GM12864 (cell line): ENCODE measurements around the gene OPA1.
A peak's percentile ranks its signal among the peaks of the same experiment; 100 is the strongest.

Experiments
- DNase-seq: peaks from one replicate; pipeline ENCODE4 v3.0.0-alpha.2; 2011; ENCODE audit warnings: low read depth
- H3K4me3 ChIP-seq: 2 replicates; pipeline ENCODE4 v1.5.1; 2011; ENCODE audit warnings: mild to moderate bottlenecking, low read depth, low read length, control low read depth
- CTCF ChIP-seq: IDR thresholded peaks from 2 replicates; pipeline ENCODE4 v1.5.1; 2011; ENCODE audit warnings: low read depth, mild to moderate bottlenecking, moderate library complexity, low read length, control low read depth, inconsistent platforms; ENCODE audit errors: missing control alignments

Gene OPA1

DNA sequence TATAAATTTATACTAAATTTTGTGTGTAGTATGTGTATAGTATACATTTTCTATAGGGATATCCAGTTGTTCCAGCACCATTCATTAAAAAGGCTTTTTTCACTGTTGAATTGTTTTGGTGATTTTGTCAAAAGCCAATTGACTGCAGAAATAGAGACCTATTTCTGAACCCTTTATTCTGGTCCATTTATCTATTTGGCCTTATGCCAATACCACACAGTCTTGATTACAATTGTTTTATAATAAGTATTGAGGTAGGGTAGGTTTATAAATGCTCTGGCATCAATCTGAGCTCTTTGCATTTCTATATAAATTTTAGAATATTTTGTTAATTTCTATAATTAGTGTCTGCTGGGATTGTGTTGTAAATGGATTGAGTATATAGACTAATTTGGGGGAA is 6.5 kb upstream of the OPA1 start:
- H3K4me3 ChIP-seq, result no peak overlapping the region
- TF ChIP-seq CTCF, result no peak
- no peak for DNase-seq

GRCh38 chr3:193589129-193589528 is 3.9 kb upstream of the OPA1 start:
- H3K4me3 ChIP-seq, result no peak overlapping the region
- DNase-seq, result no peak
- no peak for TF ChIP-seq CTCF

- no peak overlapping the region for H3K4me3 ChIP-seq
- DNase-seq, result no peak
- TF ChIP-seq CTCF, result no peak
These were observed 3.4 kb upstream of the OPA1 start for GRCh38 chr3:193589616-193590015.

- no peak for DNase-seq
- no peak for TF ChIP-seq CTCF
- H3K4me3 ChIP-seq, result no peak overlapping the region
These were observed 2.7 kb upstream of the OPA1 start for GRCh38 chr3:193590088-193590856.

DNA sequence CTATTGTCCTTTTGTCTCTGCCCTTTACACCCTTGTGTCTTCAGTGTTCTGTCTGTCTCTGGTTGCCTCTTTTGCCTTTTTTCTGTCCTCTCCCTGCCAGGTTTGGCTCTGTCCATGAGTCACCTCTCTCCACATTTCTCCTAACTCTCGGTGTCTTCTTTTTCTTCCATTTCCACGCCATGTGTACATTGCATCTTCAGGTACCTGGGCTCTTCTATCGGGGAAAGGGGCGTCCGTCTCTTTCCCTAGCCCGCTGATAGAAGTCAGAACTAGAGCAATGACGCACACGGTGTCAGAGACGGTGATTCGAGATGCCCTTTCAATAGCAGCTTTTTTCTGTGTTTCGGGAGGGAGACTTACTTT is 641 bp downstream of the OPA1 start:
- no peak for TF ChIP-seq CTCF
- H3K4me3 ChIP-seq, result peak overlapping the region; percentile 97
- no peak for DNase-seq

DNA sequence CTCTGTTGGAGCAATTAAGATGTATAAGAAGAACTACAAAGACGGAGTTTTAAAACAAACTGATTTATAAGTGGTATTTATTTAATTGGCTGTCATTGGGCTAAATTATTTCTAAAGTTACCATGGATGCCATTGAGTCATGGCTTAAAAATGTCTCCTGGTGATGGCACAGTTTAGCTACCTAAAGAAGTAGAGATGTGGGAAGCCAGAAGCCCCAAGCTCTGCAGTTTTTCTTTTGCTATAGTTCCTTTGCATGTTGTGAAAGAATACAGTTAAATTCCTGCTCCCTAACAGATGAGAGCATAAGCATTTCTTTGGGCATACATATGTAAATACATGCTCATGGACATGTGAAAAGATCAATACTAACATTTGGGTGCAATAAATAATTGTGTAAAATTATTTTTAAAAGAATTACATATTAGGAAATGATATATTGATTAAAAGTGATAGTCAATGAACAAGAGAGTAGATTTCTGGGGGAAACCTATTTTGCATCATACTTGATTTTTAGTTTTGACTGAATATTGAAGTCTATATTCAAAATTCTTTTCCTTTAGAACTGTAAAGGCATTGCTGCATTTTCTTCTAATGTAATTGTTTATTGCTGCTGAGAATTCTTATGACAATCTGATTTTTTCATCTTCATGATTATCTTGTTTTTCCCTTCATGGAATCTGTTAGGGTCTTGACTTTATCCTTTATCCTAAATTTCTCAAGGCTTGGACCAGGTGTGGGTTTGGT is 2.1 kb downstream of the OPA1 start:
- DNase-seq, result no peak
- no peak for TF ChIP-seq CTCF
- H3K4me3 ChIP-seq, result no peak overlapping the region
